NB4 (cell line): ENCODE measurements around the gene MATR3.

Experiments used
- DNase-seq: peaks from one replicate; pipeline ENCODE4 v3.0.0; 2010; ENCODE audit warnings: low read depth
- H3K4me3 ChIP-seq: one replicate; pipeline ENCODE4 v1.5.1; 2011; ENCODE audit warnings: mild to moderate bottlenecking, low read depth, low read length, moderate library complexity
- MAX ChIP-seq: IDR thresholded peaks from 2 replicates; pipeline ENCODE4 v1.6.1; 2011; ENCODE audit warnings: low read depth, low read length
- MYC ChIP-seq: IDR thresholded peaks from 2 replicates; pipeline ENCODE4 v1.6.1; 2011; ENCODE audit warnings: low read depth, low read length
- POLR2A ChIP-seq: IDR thresholded peaks from 2 replicates; pipeline ENCODE4 v1.6.1; 2011; ENCODE audit warnings: mild to moderate bottlenecking; ENCODE audit not compliant: insufficient read length; ENCODE audit errors: extremely low read depth
- TF ChIP-seq, protein P1 (sequence below): IDR thresholded peaks from one replicate; pipeline ENCODE4 v1.5.1; 2012; ENCODE audit warnings: low read depth, low read length

MATR3 gene

DNA sequence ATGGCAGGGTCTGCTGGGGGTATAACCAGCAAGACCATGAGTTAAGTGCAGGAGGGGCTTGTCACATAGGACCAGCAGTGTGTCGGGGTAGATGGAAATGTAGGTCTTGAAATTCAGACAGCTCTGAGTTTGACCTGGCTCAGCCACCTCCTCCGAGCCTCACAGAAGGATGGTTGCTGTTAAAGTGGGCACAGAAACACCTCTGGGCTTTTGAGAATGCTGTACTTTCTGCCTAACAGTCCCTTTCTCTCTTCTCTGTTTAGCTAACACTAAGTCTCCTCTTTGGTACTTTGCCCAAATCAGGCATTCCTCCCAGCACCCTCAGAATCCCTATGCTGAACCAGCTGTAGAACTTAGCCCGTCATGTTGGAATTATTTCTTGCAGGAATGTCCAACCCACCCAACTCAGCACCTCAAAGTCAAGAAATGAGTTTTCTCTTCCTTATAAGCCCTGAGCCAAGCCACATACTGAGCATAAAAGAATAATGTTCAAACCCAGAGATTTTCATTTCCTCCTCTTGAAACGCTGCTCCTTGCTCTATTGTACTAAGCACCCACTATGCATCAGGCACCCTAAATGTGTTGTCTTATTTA, 41.7 kb upstream of the MATR3 start:
- no peak for DNase-seq
- H3K4me3 ChIP-seq = no peak overlapping the region
- TF ChIP-seq POLR2A (no peak), MAX (no peak), MYC (no peak)
- TF ChIP-seq, protein P1, sequence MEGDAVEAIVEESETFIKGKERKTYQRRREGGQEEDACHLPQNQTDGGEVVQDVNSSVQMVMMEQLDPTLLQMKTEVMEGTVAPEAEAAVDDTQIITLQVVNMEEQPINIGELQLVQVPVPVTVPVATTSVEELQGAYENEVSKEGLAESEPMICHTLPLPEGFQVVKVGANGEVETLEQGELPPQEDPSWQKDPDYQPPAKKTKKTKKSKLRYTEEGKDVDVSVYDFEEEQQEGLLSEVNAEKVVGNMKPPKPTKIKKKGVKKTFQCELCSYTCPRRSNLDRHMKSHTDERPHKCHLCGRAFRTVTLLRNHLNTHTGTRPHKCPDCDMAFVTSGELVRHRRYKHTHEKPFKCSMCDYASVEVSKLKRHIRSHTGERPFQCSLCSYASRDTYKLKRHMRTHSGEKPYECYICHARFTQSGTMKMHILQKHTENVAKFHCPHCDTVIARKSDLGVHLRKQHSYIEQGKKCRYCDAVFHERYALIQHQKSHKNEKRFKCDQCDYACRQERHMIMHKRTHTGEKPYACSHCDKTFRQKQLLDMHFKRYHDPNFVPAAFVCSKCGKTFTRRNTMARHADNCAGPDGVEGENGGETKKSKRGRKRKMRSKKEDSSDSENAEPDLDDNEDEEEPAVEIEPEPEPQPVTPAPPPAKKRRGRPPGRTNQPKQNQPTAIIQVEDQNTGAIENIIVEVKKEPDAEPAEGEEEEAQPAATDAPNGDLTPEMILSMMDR = no peak

- no peak overlapping the region for H3K4me3 ChIP-seq
- DNase-seq = no peak
- TF ChIP-seq MAX (no peak), POLR2A (no peak), MYC (no peak)
- TF ChIP-seq, protein P1 = no peak
Observed at GRCh38 chr5:139253115-139253514, 40.4 kb upstream of the MATR3 start.

DNA sequence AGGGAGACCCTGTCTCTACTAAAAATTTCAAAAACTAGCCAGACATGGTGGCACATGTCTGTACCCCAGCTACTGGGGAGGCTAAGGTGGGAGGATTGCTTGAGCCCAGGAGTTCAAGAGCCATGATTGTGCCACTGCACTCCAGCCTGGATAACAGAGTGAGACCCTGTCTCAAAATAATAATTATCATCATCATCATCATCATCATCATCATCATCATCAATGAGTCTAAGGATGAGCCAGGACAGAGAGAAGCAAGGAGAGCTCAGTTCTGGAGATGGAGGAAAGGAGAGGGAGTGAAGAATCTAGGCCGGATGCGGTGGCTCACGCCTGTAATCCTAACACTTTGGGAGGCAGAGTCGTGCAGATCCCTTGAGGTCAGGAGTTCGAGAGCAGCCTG, 36.7 kb upstream of the MATR3 start:
- TF ChIP-seq, protein P1 = no peak
- TF ChIP-seq POLR2A (no peak), MYC (no peak), MAX (no peak)
- H3K4me3 ChIP-seq = no peak overlapping the region
- no peak for DNase-seq

DNA sequence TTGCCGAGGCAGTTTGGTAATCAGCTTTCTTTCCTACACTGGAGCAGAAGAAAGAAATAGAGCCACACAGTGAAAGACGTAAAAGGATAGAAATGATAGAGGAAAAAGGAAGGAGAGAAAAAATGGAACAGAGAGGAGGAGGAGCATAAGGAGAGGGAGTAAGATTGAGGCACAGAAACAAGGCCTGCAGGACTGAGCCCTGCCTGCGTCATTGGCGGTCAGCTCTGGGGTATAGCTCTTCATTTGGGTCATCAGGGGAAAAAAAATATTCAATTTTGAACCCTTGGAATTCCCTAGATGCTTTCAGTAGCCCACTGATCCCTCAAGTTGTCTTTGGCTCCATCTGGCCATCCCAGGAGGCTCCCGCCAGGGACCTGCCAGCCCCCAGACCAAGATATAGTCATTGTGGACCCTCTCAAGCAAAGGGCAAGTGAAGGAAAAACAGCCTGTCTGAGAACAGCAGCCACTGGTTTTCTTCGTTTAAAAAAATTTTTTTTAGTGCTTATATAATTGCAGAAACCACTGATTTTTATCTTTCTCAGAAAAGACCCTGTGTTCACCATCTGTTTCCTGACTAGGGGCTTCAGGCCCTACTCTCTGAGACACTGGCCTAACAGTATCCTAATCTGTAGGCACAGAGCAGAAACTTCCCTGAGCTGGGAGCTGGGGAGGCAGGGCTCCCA, 31.3 kb upstream of the MATR3 start:
- no peak for DNase-seq
- H3K4me3 ChIP-seq = no peak overlapping the region
- TF ChIP-seq, protein P1 = no peak
- no peak for TF ChIP-seq MYC
- no peak for TF ChIP-seq POLR2A
- no peak for TF ChIP-seq MAX

DNA sequence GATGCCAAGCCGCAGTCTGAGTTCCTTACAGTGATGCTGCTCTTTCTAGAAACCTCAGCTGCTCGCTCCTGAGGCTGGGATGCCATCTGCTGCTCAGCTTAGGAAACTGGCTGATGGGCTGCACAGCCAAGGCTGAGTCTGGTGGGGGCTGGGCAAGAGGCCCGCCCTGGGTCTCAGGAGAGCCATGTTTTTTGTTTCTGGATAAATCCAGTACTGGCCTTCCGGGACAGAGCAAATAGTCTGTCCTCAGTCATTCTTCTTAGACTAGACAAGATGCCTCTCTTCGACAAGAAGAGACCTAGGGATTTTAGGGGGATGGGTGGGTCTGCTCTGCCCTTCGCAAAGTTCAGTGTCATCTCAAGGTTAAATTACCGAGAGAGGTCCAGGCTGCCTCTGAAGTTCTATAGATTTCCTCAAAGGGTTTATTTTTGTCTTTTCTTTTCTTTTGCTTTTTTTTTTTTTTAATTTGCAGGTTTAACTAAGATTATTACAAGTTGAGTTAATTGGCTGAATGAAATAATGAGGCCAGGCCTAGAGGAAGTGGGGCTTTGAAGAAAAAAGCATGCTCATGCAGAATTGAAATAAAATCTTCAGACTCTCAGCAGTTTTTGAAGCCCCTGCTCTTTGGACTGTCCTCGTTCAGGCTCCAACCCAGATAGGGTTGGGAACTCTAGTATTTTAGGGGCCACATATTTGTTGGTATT, 30.6 kb upstream of the MATR3 start:
- TF ChIP-seq, protein P1 = peak; percentile 73
- TF ChIP-seq MYC (no peak), MAX (0 out of 2 replicates have a peak, but pooled peaks have one; percentile 5), POLR2A (no peak)
- peak; percentile 85 for DNase-seq
- no peak overlapping the region for H3K4me3 ChIP-seq
